GM18520 (cell line): ENCODE results near the gene TNIP1.

Experiments used
- ATAC-seq: cut with Tn5 transposase; IDR thresholded peaks from one replicate; pipeline ENCODE4 v1.9.1; 2021; ENCODE audit not compliant: unreplicated experiment

The TNIP1 gene

GRCh38 chr5:151003503-151003860 is 77.4 kb downstream of the TNIP1 start:
- ATAC-seq = no peak

- ATAC-seq = no peak
Observed at GRCh38 chr5:151002681-151003502, 77.9 kb downstream of the TNIP1 start.

DNA sequence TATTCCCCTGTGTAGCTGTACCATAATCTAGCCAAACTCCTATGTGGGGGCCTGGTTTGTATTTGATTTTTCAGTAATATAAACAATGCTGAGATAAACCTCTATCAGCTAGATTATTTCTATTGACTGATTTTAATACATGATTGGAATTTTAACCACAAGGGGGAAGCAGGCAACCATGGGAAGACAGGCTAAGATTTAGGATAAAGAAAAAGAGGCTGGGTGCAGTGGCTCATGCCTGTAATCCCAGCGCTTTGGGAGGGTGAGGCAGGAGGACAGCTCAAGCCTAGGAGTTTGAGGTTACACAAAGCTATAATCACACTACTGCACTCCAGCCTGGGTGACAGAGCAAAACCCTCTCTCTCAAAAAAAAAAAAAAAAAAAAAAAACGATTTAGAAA is 78.6 kb downstream of the TNIP1 start:
- no peak for ATAC-seq

DNA sequence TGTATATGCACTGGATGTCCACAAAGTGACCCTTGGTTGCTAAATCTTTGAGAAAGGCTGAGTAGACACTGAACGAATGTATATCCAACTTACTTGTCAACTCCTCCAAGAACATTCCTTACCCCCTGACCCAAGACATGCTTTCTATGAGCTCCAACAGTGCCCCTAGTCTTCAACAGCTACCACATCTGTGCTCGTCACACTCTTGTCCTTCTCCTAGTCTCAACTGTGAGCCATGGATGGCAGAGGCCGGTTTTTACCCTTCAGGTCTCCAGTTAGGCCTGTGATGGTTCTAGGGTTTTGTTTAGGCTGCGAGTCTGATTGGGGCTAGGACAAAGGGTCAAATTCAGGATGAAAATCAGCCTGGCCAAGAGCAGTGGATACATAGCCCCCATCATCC is 79.4 kb downstream of the TNIP1 start:
- ATAC-seq = no peak

DNA sequence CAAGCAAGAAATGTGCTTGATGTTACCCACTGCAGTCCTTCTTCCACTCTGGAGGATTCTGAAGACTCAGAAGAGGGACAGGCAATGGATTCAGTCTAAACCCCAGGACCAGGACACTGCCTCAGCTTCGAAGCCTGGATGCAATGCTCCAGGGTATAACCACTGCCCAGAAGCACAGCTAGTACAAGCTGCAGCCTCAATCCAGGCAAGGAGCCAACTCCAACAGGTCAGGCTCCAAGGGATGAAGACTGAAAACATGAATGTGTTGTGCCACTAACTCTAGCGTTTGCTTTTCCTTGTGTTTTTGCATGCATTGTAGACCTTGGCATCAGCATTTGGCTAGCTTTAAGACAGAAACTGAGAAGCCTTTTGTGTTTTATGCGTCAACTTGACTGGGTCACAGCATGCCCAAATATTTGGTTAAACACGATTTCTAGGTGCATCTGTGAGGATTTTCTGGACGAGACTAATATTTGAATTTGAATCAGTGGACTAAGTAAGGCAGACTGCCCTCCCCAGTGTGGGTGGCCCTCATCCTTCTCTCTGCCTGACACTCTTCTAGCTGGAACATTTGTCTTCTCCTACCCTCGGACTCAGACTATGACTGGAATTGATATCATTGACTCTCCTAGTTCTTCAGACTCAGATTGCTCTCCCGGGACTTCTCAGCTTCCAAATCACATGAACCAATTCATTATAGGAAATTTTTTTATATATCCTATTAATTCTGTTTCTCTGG is 81.0 kb downstream of the TNIP1 start:
- ATAC-seq = no peak

DNA sequence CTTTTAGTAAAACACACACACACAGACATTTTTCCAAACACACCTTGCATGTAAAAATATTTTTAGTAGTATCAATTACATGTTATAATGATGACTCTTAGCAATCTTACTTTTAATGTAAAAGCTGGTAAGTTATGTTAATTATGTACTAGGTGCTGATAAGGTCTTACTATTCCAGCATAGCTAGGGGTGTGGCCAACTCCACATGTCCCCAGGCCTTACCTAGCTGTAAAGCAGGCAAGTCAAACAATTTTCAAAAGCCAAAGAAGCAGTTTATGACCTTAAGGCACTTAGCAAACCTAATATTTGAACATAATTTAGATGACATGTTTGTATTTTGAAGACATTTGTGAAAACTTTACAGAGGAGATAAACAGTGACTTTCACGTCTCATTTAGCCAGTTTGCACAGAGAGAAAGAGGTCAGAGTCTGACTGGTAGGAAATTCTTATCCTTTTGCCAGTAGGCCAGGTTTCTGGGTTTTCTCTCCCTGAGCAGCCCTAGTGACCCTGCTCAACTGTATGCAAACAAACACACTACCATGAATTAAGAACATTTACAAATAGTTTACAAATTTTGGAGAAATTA is 86.9 kb downstream of the TNIP1 start:
- ATAC-seq = no peak

GRCh38 chr5:150993422-150993821 is 87.4 kb downstream of the TNIP1 start:
- no peak for ATAC-seq

DNA sequence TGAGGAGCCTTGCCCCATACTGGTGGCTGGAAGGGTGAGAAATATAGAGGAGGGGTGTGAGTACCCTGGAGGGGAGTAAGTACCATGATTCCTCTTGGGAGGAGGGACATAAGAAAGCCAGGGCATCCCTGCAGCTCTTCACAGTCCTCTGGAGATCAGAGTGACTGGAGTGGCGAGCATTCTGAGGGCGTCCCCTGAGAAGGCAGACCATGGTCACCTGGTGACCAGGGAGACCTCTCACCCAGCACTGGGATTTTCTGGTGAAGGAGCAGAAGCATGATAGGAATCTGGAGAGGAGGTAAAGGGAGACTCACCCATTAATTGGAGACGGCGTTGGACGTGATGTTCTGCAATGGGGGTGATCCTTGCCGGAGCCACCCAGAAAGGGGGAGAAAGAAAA is 88.1 kb downstream of the TNIP1 start:
- no peak for ATAC-seq

GRCh38 chr5:150989695-150990094 is 91.1 kb downstream of the TNIP1 start:
- ATAC-seq = no peak

- no peak for ATAC-seq
Observed at GRCh38 chr5:150987746-150988145, 93.1 kb downstream of the TNIP1 start.
